Progenitor cell of endocrine pancreas (in vitro differentiated cells): ENCODE results near the gene PHLDA2. TPM values are rescaled to one million over a fixed set of nuclear protein-coding genes. Genes with fewer than 3 reads are reported as not detected.

Source experiments
- DNase-seq: peaks from one replicate; pipeline ENCODE4 v3.0.0; 2021; ENCODE audit warnings: low spot score; ENCODE audit not compliant: unreplicated experiment
- H3K27ac Mint-ChIP-seq: 2 replicates; pipeline ENCODE4 v1.8.0; 2021; ENCODE audit warnings: mild to moderate bottlenecking, moderate library complexity, mixed read lengths
- H3K27me3 Mint-ChIP-seq: 2 replicates; pipeline ENCODE4 v1.8.0; 2021; ENCODE audit warnings: mixed read lengths
- H3K36me3 Mint-ChIP-seq: 2 replicates; pipeline ENCODE4 v1.8.0; 2022; ENCODE audit warnings: mixed read lengths; ENCODE audit not compliant: insufficient read depth
- H3K4me1 Mint-ChIP-seq: 2 replicates; pipeline ENCODE4 v1.8.0; 2021; ENCODE audit warnings: low read depth, mixed read lengths
- H3K4me3 Mint-ChIP-seq: 2 replicates; pipeline ENCODE4 v1.8.0; 2021; ENCODE audit warnings: low read depth, mild to moderate bottlenecking, moderate library complexity, mixed read lengths
- H3K9me3 Mint-ChIP-seq: 2 replicates; pipeline ENCODE4 v1.8.0; 2021; ENCODE audit warnings: low read depth, mixed read lengths
- CTCF ChIP-seq: fragments of 200-600 bp; sonication (generic); IDR thresholded peaks from one replicate; pipeline ENCODE4 v1.5.0; 2021; ENCODE audit warnings: antibody characterized with exemption, mild to moderate bottlenecking; ENCODE audit not compliant: unreplicated experiment
- total RNA-seq: library from RNA; stranded (reverse); gene quantifications from 2 replicates; pipeline ENCODE4 v1.2.1, GENCODE V29; 2021

Gene PHLDA2
- total RNA-seq, 1 donor from 2014 or later: 1.2 TPM

- Mint-ChIP-seq H3K27me3 (no peaks in the 10 kb centered on the region), H3K4me3 (no peak overlapping the region), H3K36me3 (peaks cover 39% of the 10 kb centered on the region), H3K4me1 (peaks cover 8% of the 10 kb centered on the region), H3K27ac (no peak overlapping the region), H3K9me3 (no peaks in the 10 kb centered on the region)
- DNase-seq: no peak
- no peak for TF ChIP-seq CTCF
These were observed 30.9 kb upstream of the PHLDA2 start for GRCh38 chr11:2960139-2960538.

DNA sequence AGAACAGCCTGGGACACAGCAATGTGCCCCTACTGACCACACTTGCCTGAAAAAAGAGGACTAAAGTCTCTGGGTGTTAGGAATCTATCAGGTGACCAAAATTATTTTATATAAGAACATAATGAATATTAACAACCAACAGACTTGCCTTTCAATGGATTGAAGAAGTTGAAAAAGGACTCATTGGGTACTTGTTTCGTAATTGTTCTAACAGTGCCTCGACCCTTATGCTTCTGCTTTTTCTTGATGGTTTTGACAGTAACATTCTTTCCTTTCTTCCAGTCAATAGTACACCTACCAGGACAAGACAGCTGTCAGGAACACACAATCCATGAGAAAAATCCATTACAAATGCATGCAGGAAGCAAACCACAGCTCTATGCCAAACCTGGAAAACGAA lies 29.0 kb upstream of the PHLDA2 start:
- Mint-ChIP-seq H3K27me3 (no peaks in the 10 kb centered on the region), H3K27ac (peak overlapping the region; percentile 50), H3K36me3 (peaks cover 30% of the 10 kb centered on the region), H3K4me3 (no peak overlapping the region), H3K4me1 (peaks cover 8% of the 10 kb centered on the region), H3K9me3 (no peaks in the 10 kb centered on the region)
- no peak for DNase-seq
- TF ChIP-seq CTCF: no peak

DNA sequence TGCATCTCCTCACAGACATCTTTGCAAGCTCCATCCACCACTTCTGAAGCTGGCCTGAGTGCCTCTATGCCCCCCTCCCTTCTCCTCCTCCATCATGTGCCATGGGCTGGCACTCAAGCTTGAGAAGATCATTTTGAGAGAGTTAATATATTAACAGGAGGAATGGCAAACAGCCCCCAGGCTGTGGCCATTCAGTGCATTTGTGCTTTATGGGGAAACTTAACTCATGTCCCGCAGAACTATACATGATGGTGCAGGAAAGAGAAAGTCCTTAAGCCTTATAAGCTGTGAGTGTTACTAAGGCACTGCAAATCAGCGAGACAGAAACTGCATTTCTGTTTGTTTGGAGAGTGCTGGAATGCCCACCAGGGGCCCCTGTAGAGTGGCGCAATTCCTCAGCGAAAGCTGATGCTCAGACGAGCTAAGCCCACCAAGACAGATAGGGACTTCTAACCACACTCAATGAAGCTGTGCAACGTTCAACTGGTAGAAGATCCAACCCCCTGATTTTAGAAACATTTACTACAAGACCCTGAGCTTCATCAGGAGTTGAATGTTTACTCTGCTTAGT lies 26.8 kb upstream of the PHLDA2 start:
- Mint-ChIP-seq H3K27ac (no peak overlapping the region), H3K4me3 (no peak overlapping the region), H3K9me3 (no peaks in the 10 kb centered on the region), H3K36me3 (peaks cover 29% of the 10 kb centered on the region), H3K27me3 (no peaks in the 10 kb centered on the region), H3K4me1 (peaks cover 8% of the 10 kb centered on the region)
- peak; percentile 29 for TF ChIP-seq CTCF
- no peak for DNase-seq

DNA sequence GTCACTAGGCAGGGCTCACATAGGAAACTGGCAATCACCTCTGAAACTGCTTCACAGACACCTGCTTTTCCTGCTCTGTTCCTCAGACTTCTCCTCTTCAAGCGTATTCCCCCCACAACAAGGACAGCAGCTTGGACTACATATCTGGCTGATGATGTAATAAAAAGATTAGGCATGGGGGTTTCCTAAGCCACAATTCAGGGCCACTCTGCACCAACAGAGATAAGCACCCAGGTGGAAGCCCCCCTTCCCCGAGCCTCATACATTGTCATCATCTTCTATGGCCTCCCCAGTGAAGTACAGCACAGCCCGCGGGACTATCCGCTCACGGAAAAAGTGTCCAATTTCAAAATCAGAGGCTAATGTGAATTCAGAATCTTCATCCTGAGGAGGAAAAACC lies 25.0 kb upstream of the PHLDA2 start:
- no peak for DNase-seq
- Mint-ChIP-seq H3K4me1 (peaks cover 11% of the 10 kb centered on the region), H3K4me3 (no peak overlapping the region), H3K36me3 (peaks cover 33% of the 10 kb centered on the region), H3K27ac (no peak overlapping the region), H3K9me3 (no peaks in the 10 kb centered on the region), H3K27me3 (no peaks in the 10 kb centered on the region)
- TF ChIP-seq CTCF: no peak

DNA sequence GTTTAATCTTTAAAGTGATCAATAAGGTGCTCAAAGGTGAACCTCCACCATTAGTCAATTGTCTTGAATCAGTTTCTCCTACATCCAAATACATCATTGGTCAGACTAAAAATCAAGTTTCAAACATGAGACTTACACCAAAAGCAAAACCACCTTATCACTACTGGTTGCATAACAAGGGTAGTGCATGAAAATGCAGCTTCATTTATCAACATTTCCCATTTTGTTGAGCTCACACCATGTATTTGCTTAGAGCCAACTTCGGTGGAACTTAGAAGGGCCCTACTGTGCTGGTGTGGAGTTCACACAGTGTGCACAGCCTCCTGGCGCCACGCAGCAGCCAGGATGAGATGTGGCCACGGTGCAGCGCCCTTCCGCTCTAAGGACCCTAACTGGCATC lies 23.1 kb upstream of the PHLDA2 start:
- Mint-ChIP-seq H3K36me3 (peaks cover 30% of the 10 kb centered on the region), H3K27ac (no peak overlapping the region), H3K4me3 (no peak overlapping the region)

More for the DNA sequence above, 23.1 kb upstream of the PHLDA2 start:
- no peaks in the 10 kb centered on the region for H3K27me3 Mint-ChIP-seq
- no peak for TF ChIP-seq CTCF
- no peak for DNase-seq
- H3K4me1 Mint-ChIP-seq: peaks cover 12% of the 10 kb centered on the region
- no peaks in the 10 kb centered on the region for H3K9me3 Mint-ChIP-seq
